RWPE2 (cell line): ENCODE measurements around the gene E4F1.

ENCODE experiments used
- ATAC-seq: fragments of 200-7000 bp; cut with Tn5 transposase; 3 replicates; pipeline ENCODE4 v1.9.1; 2021; ENCODE audit warnings: low read depth
- DNase-seq: peaks from one replicate; pipeline ENCODE4 v3.0.0-alpha.2; 2020; ENCODE audit warnings: low spot score
- H3K27ac ChIP-seq: fragments of 450-650 bp; 2 replicates; pipeline ENCODE4 v1.5.1; 2017; ENCODE audit warnings: mild to moderate bottlenecking; ENCODE audit not compliant: poor library complexity, severe bottlenecking
- H3K27me3 ChIP-seq: fragments of 250-450 bp; sonication (Bioruptor Pico); 2 replicates; pipeline ENCODE4 v1.5.1; 2021; ENCODE audit warnings: mild to moderate bottlenecking, moderate library complexity; ENCODE audit not compliant: insufficient read depth, poor library complexity, severe bottlenecking
- H3K36me3 ChIP-seq: fragments of 250-450 bp; sonication (Bioruptor Pico); 2 replicates; pipeline ENCODE4 v1.5.1; 2020; ENCODE audit warnings: low read depth, mild to moderate bottlenecking, moderate library complexity
- H3K4me1 ChIP-seq: fragments of 250-450 bp; sonication (Bioruptor Pico); 2 replicates; pipeline ENCODE4 v1.5.1; 2021; ENCODE audit warnings: mild to moderate bottlenecking, moderate library complexity; ENCODE audit not compliant: insufficient read depth, poor library complexity, severe bottlenecking
- H3K4me3 ChIP-seq: fragments of 250-450 bp; sonication (Bioruptor Pico); 2 replicates; pipeline ENCODE4 v1.5.1; 2021; ENCODE audit warnings: mild to moderate bottlenecking, moderate library complexity; ENCODE audit not compliant: severe bottlenecking
- H3K9me3 ChIP-seq: fragments of 250-450 bp; sonication (Bioruptor Pico); 2 replicates; pipeline ENCODE4 v1.5.1; 2021; ENCODE audit warnings: mild to moderate bottlenecking, moderate library complexity; ENCODE audit not compliant: severe bottlenecking
- TF ChIP-seq, protein P1 (sequence below): fragments of 450-650 bp; IDR thresholded peaks from one replicate; pipeline ENCODE4 v1.5.1; 2017; ENCODE audit warnings: mild to moderate bottlenecking, moderate library complexity; ENCODE audit not compliant: poor library complexity, severe bottlenecking

The E4F1 gene

DNA sequence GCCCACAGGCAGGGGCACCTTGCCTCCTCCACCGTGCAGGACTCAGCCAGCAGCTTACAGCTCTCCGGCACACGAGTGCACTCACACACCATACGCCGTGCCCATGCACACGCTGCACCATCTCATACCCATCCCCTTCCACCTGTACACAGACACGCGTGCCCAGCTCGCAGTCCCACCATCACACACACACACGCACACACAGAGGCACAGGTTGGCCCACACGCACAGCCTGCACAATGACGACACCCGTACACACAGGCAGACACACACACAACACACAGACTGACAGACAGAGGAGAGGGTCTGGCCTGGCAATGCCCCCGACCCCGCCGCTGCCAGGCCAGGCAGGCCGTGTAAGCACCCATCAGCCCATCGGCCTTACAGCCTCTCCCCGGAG is 39.0 kb upstream of the E4F1 start:
- Histone ChIP-seq H3K36me3 (no peaks in the 10 kb centered on the region), H3K27ac (no peak overlapping the region), H3K9me3 (no peaks in the 10 kb centered on the region), H3K4me3 (no peak overlapping the region), H3K4me1 (no peaks in the 10 kb centered on the region), H3K27me3 (no peaks in the 10 kb centered on the region)
- ATAC-seq = no peak
- no peak for DNase-seq
- TF ChIP-seq, protein P1, sequence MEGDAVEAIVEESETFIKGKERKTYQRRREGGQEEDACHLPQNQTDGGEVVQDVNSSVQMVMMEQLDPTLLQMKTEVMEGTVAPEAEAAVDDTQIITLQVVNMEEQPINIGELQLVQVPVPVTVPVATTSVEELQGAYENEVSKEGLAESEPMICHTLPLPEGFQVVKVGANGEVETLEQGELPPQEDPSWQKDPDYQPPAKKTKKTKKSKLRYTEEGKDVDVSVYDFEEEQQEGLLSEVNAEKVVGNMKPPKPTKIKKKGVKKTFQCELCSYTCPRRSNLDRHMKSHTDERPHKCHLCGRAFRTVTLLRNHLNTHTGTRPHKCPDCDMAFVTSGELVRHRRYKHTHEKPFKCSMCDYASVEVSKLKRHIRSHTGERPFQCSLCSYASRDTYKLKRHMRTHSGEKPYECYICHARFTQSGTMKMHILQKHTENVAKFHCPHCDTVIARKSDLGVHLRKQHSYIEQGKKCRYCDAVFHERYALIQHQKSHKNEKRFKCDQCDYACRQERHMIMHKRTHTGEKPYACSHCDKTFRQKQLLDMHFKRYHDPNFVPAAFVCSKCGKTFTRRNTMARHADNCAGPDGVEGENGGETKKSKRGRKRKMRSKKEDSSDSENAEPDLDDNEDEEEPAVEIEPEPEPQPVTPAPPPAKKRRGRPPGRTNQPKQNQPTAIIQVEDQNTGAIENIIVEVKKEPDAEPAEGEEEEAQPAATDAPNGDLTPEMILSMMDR = no peak

DNA sequence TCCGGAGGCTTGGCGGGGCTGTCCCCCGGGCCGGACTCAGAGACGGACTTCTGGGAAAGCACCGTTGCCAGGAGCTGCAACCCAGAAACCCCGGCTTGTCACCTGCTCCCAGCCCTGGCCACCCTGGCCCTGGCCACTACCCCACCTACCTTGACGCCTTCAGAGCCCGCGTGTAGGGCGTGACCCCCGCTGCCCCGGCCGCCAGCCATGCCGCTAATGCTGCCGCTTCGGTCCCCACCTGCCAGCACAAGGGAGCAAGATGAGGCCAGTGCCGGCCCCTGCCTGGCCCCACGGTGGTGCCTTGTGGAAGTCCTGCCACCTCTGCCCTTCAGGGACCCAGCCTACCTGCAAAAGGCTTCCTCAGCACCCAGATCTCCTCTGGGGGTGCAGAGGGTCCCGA is 38.4 kb upstream of the E4F1 start:
- DNase-seq (no peak), ATAC-seq (no peak)
- no peak overlapping the region for H3K27ac ChIP-seq
- no peaks in the 10 kb centered on the region for H3K36me3 ChIP-seq
- TF ChIP-seq, protein P1 = no peak
- no peaks in the 10 kb centered on the region for H3K27me3 ChIP-seq
- H3K9me3 ChIP-seq = no peaks in the 10 kb centered on the region
- no peak overlapping the region for H3K4me3 ChIP-seq
- H3K4me1 ChIP-seq = no peaks in the 10 kb centered on the region

DNA sequence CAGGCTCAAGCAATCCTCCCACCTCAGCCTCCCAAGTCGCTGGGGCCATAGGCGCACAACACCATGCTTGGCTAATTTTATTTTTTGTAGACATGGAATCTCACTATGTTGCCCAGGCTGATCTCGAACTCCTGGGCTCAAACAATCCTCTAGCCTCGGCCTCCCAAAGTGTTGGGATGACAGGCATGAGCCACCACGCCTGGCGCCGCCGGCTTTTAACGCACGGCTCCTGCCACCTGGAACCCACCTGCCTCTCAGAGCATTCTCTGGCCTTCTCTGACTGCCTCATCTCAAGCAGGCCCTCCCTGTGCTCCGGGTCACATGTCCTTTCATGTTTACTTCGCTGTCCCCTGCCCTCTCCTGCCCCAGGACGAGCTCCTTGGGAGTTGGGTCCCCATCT is 37.3 kb upstream of the E4F1 start:
- Histone ChIP-seq H3K27me3 (no peaks in the 10 kb centered on the region), H3K9me3 (no peaks in the 10 kb centered on the region), H3K4me3 (no peak overlapping the region), H3K36me3 (no peaks in the 10 kb centered on the region), H3K27ac (no peak overlapping the region), H3K4me1 (no peaks in the 10 kb centered on the region)
- ATAC-seq (no peak), DNase-seq (no peak)
- TF ChIP-seq, protein P1 = no peak

DNA sequence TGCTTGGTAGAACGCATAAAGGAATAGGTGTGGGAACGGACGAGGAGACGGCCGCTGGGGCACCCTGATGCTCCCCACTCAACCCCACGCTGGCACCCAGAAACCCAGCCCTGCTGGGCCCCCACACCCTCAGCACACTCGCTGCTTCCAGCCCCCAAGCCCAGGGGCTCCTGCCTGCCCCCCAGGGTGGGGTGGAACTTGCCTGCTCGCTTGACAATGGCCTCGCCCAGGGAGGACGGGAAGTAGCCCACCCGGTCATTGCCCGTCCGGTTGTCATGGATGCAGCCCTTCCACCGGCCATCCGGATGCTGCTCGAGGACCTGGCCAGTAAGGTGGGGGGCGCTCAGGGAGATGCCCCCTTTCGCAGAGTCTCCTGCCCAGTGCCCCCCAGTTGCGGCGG is 36.9 kb upstream of the E4F1 start:
- ATAC-seq (no peak), DNase-seq (no peak)
- no peaks in the 10 kb centered on the region for H3K36me3 ChIP-seq
- no peaks in the 10 kb centered on the region for H3K4me1 ChIP-seq
- TF ChIP-seq, protein P1 = no peak
- no peak overlapping the region for H3K27ac ChIP-seq
- no peaks in the 10 kb centered on the region for H3K9me3 ChIP-seq
- H3K27me3 ChIP-seq = no peaks in the 10 kb centered on the region
- H3K4me3 ChIP-seq = no peak overlapping the region

DNA sequence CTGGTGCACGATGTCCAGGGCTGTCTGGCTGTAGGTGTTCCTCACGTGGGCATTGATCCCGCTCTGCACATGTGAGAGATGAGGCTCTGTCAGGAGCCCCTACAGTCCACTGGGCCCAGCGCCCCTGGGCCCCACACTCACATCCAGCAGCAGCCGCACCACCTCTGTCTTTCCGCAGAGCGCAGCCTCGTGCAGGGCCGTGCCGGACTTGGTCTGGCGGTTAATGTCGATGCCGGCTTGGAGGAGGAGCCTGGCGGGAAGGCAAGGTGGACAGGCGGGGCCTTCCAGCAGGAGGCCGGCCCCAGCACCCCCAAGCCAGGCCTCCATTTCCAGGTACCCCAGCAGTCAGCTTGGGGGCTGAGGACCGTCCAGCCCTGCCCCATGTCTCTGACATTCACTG is 36.2 kb upstream of the E4F1 start:
- Histone ChIP-seq H3K36me3 (no peaks in the 10 kb centered on the region), H3K27me3 (no peaks in the 10 kb centered on the region)
- ATAC-seq = no peak

More for the DNA sequence above, 36.2 kb upstream of the E4F1 start:
- Histone ChIP-seq H3K4me3 (no peak overlapping the region), H3K27ac (no peak overlapping the region), H3K4me1 (no peaks in the 10 kb centered on the region), H3K9me3 (no peaks in the 10 kb centered on the region)
- no peak for DNase-seq
- TF ChIP-seq, protein P1 = no peak
